Pancreas (tissue), 10 donors: ENCODE results near the gene IL18BP. TPM values are rescaled to one million over a fixed set of nuclear protein-coding genes. Genes with fewer than 3 reads are reported as not detected.
A peak's percentile ranks its signal among the peaks of the same experiment; 100 is the strongest.

Experiments
- ATAC-seq, 4 donors: fragments of 200-7000 bp; cut with Tn5 transposase; one replicate each; pipeline versions ENCODE4 v1.8.0 to v1.9.1; 2020; ENCODE audit warnings: mild to moderate bottlenecking in 4 of 4, moderate library complexity in 4 of 4
- DNase-seq, 6 donors: peaks; one replicate each; pipeline ENCODE4 v3.0.0-alpha.2; 2020
- FAIRE-seq: peaks from 2 replicates; lab custom pipeline; 2012; peaks lifted over from hg19 to GRCh38; lab: Jason Lieb, UNC
- H3K27ac ChIP-seq, 4 donors: fragments of 200-600 bp; sonication (generic); 1 replicate in 3 of 4; 2 replicates in 1 of 4; pipeline versions ENCODE4 v1.5.0 to v1.8.0; 2020
- H3K27me3 ChIP-seq, 4 donors: fragments of 200-600 bp; one replicate each; pipeline ENCODE4 v1.8.0; 2021
- H3K36me3 ChIP-seq, 3 donors: fragments of 200-600 bp; sonication (generic) in 1 of 3; one replicate each; pipeline versions ENCODE4 v1.5.0 to v1.8.0; 2020 to 2021
- H3K4me1 ChIP-seq, 3 donors: fragments of 200-600 bp; one replicate each; pipeline ENCODE4 v1.8.0; 2021
- H3K4me3 ChIP-seq, 4 donors: fragments of 200-600 bp; sonication (generic) in 2 of 4; one replicate each; pipeline versions ENCODE4 v1.5.0 to v1.8.0; 2020 to 2021
- H3K9me3 ChIP-seq, 4 donors: fragments of 200-600 bp; one replicate each; pipeline ENCODE4 v1.8.0; 2021
- whole genome bisulfite sequencing, 2 donors: extraction: QIAGEN DNeasy Blood & Tissue Kit; methylation state at CpG; one replicate each; pipeline ENCODE4 v1.1.7; 2013; 5-methylcytosine and 5-hydroxymethylcytosine counted together
- intact Hi-C, 3 donors: fragments of 100-400 bp; cut with DNase I; formaldehyde crosslinking; loops; one replicate each; pipeline versions ENCODE4 v1.11.1 to v1.14.2; 2022
- polyA plus RNA-seq, 2 donors: library from polyadenylated mRNA; stranded (reverse); fragments of 200-250 nt; gene quantifications; one replicate each; pipeline ENCODE4 v1.2.3, GENCODE V29; 2013
- total RNA-seq, 6 donors: library from RNA; stranded (reverse); fragmentation: NEBNext Ultra II Directional in 4 of 6; extraction: Animal tissue kit (Norgen Biotek cat#: 25700) in 4 of 6; gene quantifications; one replicate each; pipeline versions ENCODE4 v1.2.1 to v1.2.4, GENCODE V29; 2021 to 2023
- TF ChIP-seq, protein P1 (sequence below), 4 donors: fragments of 200-600 bp; sonication (generic) in 3 of 4; IDR thresholded peaks; one replicate each; pipeline versions ENCODE4 v1.5.0 to v1.8.0; 2021; ENCODE audit warnings: antibody characterized with exemption in 4 of 4
- donor health status: healthy with polysubstance abuse.
- donor health status: DM: no; HTN: no; CAD: no; lungs with moderate emphysema.
- donor health status: DM: no; HTN: no; CAD: no.
- donor health status: control.
- donor health status: control.
- donor health status: Bipolar disorder and iron deficiency.
- donor health status: DM: yes; HTN: yes; CAD: no.
- donor health status: DM: no; HTN: no; CAD: no.
- donor health status: DM: no; HTN: no; CAD: no.
- donor health status: DM: yes; HTN: yes; CAD: no.

Gene IL18BP
- total and polyA plus RNA-seq, 8 donors = 2.3 to 7.8 (median 3.9) TPM

DNA sequence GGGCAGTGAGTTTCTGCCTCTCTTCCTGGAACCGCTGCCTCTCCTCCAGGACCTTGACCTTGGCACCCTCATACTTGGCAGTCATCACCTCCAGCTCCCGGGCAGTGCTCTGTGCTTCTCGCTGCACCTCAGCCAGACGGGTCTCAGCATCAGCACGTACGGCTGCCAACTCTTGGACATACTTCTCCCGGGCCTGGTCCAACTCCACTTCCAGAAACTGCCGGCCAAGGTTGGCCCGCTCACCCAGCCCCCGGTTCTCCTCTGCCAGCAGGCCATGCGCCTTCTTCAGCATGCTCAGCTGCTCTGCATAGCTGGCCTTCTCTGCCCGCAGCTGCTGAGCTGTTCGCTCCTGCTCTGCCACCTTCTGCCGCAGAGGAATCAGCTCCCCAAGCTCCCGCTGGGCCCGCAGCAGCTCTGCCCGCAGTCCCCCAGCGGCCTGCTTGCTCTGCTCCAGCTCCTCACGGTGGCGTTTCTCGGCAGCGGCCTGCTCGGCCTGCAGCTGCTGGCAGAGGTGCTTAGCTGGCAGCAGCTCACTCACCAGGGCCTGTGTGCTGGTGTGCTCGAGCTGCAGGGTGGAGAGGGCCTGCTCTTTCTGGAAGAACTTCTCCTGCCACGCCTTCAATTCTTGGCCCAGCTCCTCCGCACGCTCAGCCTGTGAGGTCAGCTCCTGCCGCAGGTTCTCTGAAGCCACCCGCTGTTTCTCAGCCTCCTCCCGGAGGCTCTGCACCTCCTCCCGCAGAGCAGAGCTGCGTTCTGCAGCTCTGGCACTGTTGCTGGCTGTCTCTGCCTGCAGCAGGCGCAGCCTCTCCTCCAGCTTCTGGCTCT is 14.4 kb downstream of the IL18BP start:
- 48 to 49% methylated on average over 33 of the region's 33 CpGs for WGBS, 2 donors
- peak; percentile 59 to 77 (median 68) for ATAC-seq
- no peak for FAIRE-seq
- DNase-seq = peak; percentile 64 to 81 (median 71)
- H3K4me1 ChIP-seq = peaks cover 6 to 10% (median 9%) of the 10 kb centered on the region in 3 donors
- H3K27ac ChIP-seq = peak overlapping the region in 1 of 4 donors; percentile 48
- H3K36me3 ChIP-seq = peaks cover 7 to 98% (median 77%) of the 10 kb centered on the region in 3 donors
- H3K9me3 ChIP-seq = no peaks in the 10 kb centered on the region
- no peaks in the 10 kb centered on the region for H3K27me3 ChIP-seq
- intact Hi-C loops = no loop called here
- no peak overlapping the region for H3K4me3 ChIP-seq
- TF ChIP-seq, protein P1, sequence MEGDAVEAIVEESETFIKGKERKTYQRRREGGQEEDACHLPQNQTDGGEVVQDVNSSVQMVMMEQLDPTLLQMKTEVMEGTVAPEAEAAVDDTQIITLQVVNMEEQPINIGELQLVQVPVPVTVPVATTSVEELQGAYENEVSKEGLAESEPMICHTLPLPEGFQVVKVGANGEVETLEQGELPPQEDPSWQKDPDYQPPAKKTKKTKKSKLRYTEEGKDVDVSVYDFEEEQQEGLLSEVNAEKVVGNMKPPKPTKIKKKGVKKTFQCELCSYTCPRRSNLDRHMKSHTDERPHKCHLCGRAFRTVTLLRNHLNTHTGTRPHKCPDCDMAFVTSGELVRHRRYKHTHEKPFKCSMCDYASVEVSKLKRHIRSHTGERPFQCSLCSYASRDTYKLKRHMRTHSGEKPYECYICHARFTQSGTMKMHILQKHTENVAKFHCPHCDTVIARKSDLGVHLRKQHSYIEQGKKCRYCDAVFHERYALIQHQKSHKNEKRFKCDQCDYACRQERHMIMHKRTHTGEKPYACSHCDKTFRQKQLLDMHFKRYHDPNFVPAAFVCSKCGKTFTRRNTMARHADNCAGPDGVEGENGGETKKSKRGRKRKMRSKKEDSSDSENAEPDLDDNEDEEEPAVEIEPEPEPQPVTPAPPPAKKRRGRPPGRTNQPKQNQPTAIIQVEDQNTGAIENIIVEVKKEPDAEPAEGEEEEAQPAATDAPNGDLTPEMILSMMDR (IDR thresholded peaks at IDR 0.05) = no peak

DNA sequence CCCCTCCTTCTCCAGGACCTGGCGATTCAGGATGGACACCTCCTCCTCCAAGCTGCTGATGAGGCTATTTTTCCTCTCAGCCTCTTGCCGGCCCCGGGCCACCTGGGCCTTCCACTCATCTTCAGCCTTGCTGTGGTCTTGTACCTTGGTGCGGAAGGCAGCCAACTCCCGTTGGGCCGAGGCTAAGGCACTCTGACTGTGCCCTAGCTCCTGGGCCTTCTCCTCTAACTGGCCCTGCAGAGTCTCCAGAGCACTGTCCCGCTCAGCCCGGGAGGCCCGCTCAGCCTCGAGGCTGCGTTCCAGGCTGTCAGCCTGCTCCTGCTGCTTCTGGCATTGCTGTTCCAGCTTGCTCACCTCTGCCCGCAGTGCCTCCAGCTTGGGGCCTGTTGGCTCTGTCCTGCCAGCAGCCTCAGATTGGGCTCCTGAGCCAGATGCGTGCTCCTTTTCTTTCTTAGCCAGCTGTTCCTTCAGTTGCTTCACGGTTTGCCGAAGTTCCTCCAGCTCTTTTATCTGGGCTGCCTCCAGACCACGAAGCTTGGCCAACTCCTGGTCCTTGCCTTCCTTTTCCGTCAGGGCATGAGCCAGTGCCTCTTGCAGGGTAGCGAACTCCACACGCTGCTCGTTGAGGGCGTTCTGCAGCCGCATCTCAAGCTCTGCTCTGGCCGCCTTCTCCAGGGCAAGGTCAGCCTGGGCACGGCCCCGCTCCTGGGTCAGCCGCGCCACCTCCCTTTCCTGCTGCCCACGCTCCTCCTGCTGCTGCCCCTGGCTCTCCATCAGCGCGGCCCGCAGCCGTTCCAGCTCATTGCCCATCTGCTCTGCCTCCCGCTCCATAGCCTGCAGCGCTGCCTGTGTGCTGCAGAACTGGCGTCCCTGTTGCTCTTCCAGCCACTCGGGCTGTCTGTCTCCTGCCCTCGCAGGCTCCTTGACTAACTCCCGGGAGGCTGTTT is 15.3 kb downstream of the IL18BP start:
- intact Hi-C loops = no loop called here
- no peaks in the 10 kb centered on the region for H3K9me3 ChIP-seq
- peaks cover 6 to 10% (median 9%) of the 10 kb centered on the region in 3 donors for H3K4me1 ChIP-seq
- H3K27me3 ChIP-seq = no peaks in the 10 kb centered on the region
- H3K4me3 ChIP-seq = no peak overlapping the region
- FAIRE-seq = no peak
- DNase-seq = peak in 2 of 6 donors; percentile 55 to 69
- peaks cover 10 to 98% (median 80%) of the 10 kb centered on the region in 3 donors for H3K36me3 ChIP-seq
- WGBS, 2 donors = 86 to 88% methylated on average over 38 of the region's 38 CpGs
- no peak for ATAC-seq
- peak overlapping the region in 1 of 4 donors; percentile 48 for H3K27ac ChIP-seq
- TF ChIP-seq, protein P1 (IDR thresholded peaks at IDR 0.05) = no peak

DNA sequence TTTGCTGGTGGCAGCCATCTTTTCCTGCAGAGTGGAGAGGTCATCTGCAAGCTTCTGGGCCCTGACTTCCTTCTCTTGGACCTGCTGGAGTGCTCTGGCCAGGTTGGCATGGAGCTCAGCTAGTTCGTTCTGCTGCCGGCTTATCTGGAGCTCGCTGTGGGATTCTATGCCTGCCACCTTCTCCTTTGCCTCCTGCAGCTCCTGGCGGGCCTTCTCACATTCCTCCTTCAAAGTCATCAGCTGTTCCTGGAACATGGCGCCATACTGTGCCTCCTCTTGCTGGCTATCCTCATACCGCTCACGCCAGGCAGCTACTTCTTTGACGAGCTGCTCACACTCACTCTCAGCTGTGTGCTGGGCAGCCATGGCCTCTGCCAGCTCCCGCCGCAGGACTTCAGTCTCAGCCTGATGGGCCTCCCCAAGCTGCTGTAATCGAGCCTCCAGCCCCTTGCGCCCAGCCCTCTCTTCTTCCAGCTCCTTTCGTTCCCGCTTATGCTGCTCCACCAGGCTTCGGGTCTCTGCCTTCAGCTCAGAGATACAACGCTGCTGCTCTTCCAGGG is 16.1 kb downstream of the IL18BP start:
- no peak for DNase-seq
- H3K4me1 ChIP-seq = peaks cover 6 to 10% (median 9%) of the 10 kb centered on the region in 3 donors
- no peak for FAIRE-seq
- 90 to 93% methylated on average over 16 of the region's 16 CpGs for WGBS, 2 donors
- H3K9me3 ChIP-seq = no peaks in the 10 kb centered on the region
- H3K27ac ChIP-seq = no peak overlapping the region
- TF ChIP-seq, protein P1 (IDR thresholded peaks at IDR 0.05) = no peak
- H3K4me3 ChIP-seq = no peak overlapping the region
- ATAC-seq = no peak
- H3K36me3 ChIP-seq = peaks cover 10 to 98% (median 81%) of the 10 kb centered on the region in 3 donors
- no peaks in the 10 kb centered on the region for H3K27me3 ChIP-seq
- intact Hi-C loops = no loop called here

DNA sequence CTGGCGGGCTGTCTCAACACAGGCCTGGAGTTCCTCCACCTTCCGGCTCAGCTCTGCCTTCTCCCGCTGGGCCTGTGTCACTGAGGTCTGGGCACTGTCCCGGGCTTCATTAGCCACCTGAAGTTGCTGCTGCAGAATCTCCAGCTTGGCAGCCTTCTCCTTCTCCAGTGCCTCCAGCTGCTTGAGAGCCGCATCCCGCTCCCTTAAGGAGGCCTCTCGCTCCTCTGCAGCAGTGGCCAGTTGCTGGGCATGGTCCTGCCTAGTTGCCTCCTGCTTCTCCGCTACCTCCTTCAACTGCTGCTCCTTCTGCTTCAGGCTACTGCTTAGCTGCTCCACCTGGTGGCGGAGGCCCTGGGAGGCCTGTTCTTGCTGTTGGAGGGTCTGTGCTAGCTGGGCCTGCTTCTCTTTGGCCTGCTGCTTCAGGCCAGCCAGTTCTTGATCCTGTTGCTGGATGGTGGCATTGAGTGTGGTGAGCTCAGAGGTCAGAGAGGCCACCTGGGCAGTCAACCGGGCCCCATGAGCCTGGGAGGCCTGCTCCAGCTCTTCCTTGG is 16.9 kb downstream of the IL18BP start:
- TF ChIP-seq, protein P1 (IDR thresholded peaks at IDR 0.05) = no peak
- Histone ChIP-seq H3K4me3 (no peak overlapping the region), H3K27ac (no peak overlapping the region), H3K4me1 (peaks cover 6 to 10% (median 9%) of the 10 kb centered on the region in 3 donors), H3K27me3 (no peaks in the 10 kb centered on the region), H3K9me3 (no peaks in the 10 kb centered on the region), H3K36me3 (peaks cover 10 to 98% (median 82%) of the 10 kb centered on the region in 3 donors)
- ATAC-seq (no peak), DNase-seq (no peak), FAIRE-seq (no peak)
- intact Hi-C loops = no loop called here
- 93 to 94% methylated on average over 10 of the region's 10 CpGs for WGBS, 2 donors
